GM19043 (cell line): ENCODE data around the gene KIAA0232.
"Not testable (repeated sequence)": the region's sequence is repeated elsewhere in the genome, so short reads cannot be mapped to it uniquely, and the experiment has no call there.

Source experiments
- ATAC-seq: cut with Tn5 transposase; IDR thresholded peaks from one replicate; pipeline ENCODE4 v1.9.1; 2021; ENCODE audit warnings: low read depth; ENCODE audit not compliant: unreplicated experiment

The KIAA0232 gene

DNA sequence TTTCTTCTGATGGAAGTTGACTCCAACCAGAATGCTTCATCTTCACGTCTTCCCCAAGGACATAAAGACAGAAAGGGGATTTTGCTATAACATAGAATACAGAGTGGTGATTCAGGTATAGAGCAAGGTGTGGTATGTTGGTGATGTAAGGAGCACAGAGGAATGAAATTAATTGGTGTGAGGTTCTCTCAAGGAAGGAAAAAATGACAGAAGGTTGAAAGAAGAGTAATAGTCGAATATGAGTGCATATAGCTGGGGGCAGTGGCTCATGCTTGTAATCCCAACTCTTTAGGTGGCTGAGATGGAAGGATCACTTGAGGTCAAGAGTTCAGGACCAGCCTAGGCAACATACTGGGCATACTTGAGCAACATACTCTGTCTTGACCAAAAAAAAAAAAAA, 20.1 kb downstream of the KIAA0232 start:
- ATAC-seq, result no peak

- no peak for ATAC-seq
Observed at GRCh38 chr4:6803246-6803645, 20.7 kb downstream of the KIAA0232 start.

GRCh38 chr4:6804082-6804752, 21.7 kb downstream of the KIAA0232 start:
- no peak for ATAC-seq

DNA sequence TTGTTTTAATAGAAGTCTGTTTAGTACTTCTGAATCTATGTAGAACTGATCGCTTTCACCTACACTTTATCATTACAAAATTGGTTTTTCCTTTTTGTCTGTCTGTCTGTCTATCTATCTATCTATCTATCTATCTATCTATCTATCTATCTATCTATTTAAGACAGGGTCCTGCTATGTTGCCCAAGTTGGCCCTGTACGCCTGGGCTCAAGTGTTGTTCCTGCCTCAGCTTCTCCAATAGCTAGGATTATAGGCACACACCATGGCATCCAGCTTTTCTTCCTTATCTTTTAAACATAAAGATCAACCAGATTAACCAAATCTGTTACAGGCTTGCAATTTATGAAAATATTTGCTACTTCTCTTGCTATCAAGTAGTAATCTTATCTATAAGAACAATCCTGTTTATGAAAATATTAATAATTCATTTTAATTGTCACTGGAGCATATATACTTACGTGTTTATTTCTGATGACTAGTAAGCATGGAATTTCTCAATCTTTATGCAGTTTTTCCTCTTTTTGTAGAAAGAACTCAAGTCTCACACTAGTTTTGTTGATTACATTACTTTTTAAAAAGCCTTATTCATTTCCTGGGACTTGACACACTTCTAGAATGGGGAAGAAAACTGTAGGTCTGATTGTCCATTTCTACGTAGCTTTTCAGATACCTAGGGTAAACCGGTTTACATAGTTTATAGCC, 24.5 kb downstream of the KIAA0232 start:
- no peak for ATAC-seq

GRCh38 chr4:6808259-6808658, 25.7 kb downstream of the KIAA0232 start:
- no peak for ATAC-seq

GRCh38 chr4:6811165-6811564, 28.6 kb downstream of the KIAA0232 start:
- no peak for ATAC-seq

GRCh38 chr4:6812766-6813165, 30.2 kb downstream of the KIAA0232 start:
- ATAC-seq, result no peak

GRCh38 chr4:6813725-6814124, 31.2 kb downstream of the KIAA0232 start:
- ATAC-seq, result no peak

DNA sequence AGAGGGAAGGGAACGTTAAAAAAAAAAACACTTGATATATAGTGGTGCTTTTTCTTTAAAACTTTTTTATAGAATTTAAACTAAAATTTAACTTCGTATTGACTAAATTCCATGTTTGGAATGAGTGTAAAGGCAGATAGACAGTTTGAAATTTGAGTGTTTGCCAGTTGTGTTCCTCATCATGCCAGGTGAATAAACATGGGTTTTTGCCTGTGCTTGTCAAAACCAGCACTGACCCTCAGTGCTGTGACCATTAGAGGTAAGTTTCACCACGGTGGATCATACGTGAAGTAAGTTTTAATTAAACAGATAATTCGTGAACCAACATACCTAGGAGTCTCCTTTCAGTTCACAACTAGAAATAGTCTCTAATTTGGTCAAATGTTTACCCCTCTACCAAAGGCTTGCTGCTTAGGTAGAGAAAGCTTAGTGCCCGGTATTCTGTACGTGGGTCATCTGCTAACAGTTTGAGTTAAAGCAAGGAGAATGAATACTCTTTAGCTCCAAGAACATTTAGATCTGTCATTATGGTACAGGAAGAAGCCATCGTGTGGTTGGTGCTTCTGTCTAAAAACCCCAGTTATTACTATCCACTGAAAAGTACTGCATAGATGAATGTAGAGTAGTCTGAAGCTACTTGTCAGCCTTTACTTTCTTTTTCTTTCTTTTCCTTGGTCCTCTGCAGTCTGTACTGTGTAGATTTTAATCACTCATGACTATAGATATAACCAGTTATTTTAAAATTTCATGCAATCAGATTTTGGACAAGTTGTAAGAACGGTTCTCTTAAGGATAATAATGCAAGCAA, 32.7 kb downstream of the KIAA0232 start:
- ATAC-seq, result no peak

DNA sequence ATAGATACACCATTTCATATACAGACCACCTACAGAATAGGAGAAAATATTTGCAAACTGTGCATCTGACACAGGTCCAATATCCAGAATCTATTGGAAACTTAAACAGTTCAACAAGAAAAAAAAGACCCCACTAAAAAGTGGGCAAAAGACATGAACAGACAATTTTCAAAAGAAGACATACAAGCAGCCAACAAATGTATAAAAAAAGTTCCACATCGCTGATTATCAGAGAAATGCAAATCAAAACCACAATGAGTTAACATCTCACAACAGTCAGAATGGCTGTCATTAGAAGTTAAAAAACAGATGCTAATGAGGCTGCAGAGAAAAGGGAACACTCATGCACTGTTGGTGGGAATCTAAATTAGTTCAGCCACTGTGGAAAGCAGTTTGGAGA, 36.8 kb downstream of the KIAA0232 start:
- ATAC-seq, result no peak

- ATAC-seq, result no peak
Observed at GRCh38 chr4:6820695-6821094, 38.2 kb downstream of the KIAA0232 start.

DNA sequence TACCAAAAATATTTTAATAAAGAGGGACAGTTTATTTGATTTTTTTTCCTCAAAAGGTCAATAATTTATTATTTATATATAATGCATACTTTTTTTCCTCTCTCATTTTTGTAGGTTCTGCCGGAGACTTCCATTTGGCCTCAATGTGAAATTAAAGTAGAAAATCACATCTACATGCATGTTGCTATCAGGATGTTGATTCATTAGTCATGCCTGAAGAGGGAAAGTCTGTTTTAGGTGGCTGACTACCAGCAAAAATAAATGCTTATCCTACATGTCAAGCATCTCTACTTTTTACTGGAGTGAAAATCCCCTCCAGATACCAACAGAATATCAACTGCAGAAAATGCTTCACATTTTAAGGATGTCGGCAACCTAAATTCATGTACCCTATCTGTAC, 41.5 kb downstream of the KIAA0232 start:
- ATAC-seq, result no peak

- ATAC-seq, result no peak
Observed at GRCh38 chr4:6824772-6825402, 42.4 kb downstream of the KIAA0232 start.

GRCh38 chr4:6825403-6825802, 42.9 kb downstream of the KIAA0232 start:
- no peak for ATAC-seq

- ATAC-seq, result no peak
Observed at GRCh38 chr4:6826781-6827508, 44.4 kb downstream of the KIAA0232 start.

DNA sequence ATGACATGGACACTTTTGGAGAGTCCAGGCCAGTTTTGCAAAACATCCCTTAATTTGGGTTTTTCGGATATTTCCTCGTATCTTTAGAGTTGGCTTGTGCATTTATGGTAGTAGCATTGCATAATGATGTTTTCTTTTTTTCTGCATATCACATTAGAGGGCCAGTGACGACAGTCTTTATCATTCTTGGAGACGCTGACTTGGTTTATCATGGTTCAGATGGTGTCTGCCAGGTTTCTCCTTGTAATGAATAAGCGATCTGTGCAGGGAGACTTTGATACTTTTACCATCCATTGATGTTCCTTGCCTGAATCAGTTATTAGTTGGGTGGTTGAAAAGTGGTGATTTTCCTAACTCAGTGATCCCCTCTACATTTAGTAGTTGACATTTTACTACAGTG, 46.6 kb downstream of the KIAA0232 start:
- ATAC-seq, result no peak

DNA sequence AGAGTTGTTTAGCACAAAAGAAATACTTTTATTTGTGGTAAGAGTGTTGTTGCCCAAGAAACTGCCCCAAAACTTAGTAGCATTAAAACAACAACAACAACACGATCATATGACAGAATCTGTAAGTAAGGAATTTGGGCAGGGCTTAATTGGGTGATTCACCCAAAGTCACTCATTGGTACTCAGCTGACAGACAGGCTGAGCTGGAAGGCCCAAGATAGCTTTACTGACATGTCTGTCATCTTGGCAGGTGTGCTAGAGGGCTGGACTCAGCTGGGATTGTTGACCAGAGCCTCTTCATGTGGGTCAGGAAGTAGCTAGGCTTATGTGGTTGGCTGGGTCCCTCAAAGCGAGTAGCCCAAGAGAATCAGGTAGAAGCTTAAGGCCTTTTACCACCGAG, 52.3 kb downstream of the KIAA0232 start:
- ATAC-seq, result no peak

DNA sequence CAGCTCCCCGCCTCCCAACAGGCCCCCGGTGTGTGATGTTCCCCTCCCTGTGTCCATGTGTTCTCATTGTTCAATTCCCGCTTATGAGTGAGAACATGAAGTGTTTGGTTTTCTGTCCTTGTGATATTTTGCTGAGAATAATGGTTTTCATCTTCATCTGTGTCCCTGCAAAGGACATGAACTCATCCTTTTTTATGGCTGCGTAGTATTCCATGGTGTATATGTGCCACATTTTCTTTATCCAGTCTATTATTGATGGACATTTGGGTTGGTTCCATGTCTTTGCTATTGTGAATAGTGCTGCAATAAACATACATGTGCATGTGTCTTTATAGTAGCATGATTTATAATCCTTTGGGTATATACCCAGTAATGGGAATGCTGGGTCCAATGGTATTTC, 53.1 kb downstream of the KIAA0232 start:
- not testable (repeated sequence) for ATAC-seq

DNA sequence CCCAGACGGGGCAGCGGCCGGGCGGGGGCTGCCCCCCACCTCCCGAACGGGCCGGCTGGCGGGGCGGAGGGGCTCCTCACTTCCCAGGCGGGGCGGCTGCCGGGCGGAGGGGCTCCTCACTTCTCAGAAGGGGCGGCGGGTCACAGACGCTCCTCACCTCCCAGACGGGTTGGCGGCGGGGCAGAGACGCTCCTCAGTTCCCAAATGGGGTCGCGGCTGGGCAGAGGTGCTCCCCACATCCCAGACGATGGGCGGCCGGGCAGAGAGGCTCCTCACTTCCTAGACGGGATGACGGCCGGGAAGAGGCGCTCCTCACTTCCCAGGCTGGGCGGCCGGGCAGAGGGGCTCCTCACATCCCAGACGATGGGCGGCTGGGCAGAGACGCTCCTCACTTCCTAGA, 54.6 kb downstream of the KIAA0232 start:
- ATAC-seq, result not testable (repeated sequence)

GRCh38 chr4:6839579-6839978, 57.1 kb downstream of the KIAA0232 start:
- ATAC-seq, result no peak
